ENCODE measurements around the gene HPSE.

The HPSE gene

DNA sequence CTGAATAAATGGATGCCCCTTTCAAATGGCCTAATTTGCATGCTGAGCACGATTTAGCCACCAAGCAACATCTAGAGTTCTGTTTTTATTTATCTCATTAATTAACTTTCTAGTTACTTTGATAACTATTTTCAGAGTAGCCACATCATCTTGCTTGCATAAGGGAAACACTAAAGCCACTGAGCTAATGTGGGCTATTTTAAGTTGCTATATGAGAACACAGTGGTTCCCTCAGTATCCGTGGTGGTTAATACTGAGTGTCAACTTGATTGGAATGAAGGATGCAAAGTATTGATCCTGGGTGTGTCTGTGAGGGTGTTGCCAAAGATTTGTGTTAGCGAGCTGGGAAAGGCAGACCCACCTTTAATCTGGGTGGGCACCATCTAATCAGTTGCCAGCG lies 25.4 kb upstream of the HPSE start:
- no peak overlapping the region for H3K4me3 ChIP-seq (ENCODE audit: low read depth, low read length)
- DNase-seq (ENCODE audit: low read depth, low spot score) = no peak
- in situ Hi-C loops (cut with HindIII; ENCODE audit: low sequenced_read_pairs) = no loop called here
- TF ChIP-seq, protein P1, sequence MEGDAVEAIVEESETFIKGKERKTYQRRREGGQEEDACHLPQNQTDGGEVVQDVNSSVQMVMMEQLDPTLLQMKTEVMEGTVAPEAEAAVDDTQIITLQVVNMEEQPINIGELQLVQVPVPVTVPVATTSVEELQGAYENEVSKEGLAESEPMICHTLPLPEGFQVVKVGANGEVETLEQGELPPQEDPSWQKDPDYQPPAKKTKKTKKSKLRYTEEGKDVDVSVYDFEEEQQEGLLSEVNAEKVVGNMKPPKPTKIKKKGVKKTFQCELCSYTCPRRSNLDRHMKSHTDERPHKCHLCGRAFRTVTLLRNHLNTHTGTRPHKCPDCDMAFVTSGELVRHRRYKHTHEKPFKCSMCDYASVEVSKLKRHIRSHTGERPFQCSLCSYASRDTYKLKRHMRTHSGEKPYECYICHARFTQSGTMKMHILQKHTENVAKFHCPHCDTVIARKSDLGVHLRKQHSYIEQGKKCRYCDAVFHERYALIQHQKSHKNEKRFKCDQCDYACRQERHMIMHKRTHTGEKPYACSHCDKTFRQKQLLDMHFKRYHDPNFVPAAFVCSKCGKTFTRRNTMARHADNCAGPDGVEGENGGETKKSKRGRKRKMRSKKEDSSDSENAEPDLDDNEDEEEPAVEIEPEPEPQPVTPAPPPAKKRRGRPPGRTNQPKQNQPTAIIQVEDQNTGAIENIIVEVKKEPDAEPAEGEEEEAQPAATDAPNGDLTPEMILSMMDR (IDR thresholded peaks at IDR 0.05; ENCODE audit: low read depth, low read length) = no peak

DNA sequence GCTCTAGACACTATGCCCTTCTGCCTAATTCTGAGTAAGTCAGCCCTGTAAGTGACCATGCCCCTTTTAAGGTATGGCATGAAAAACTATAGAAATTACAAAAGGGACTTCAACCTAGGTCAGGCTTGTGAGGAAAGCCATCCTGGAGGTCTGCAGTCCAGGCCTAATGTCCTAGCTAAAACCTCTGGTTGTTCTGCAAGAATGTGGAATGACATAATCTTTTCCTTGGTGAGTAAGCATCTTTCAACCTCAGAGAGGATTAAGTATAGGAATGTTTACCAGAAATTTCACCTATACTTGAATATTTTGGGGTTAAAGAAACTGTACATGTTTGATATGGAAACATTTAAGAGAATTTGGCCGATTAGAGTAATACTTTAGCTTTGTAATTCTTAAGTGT lies 23.8 kb upstream of the HPSE start:
- DNase-seq (ENCODE audit: low read depth, low spot score) = peak; percentile 78
- H3K4me3 ChIP-seq (ENCODE audit: low read depth, low read length) = no peak overlapping the region
- in situ Hi-C loops (cut with HindIII; ENCODE audit: low sequenced_read_pairs) = no loop called here
- TF ChIP-seq, protein P1 (IDR thresholded peaks at IDR 0.05; ENCODE audit: low read depth, low read length) = no peak

DNA sequence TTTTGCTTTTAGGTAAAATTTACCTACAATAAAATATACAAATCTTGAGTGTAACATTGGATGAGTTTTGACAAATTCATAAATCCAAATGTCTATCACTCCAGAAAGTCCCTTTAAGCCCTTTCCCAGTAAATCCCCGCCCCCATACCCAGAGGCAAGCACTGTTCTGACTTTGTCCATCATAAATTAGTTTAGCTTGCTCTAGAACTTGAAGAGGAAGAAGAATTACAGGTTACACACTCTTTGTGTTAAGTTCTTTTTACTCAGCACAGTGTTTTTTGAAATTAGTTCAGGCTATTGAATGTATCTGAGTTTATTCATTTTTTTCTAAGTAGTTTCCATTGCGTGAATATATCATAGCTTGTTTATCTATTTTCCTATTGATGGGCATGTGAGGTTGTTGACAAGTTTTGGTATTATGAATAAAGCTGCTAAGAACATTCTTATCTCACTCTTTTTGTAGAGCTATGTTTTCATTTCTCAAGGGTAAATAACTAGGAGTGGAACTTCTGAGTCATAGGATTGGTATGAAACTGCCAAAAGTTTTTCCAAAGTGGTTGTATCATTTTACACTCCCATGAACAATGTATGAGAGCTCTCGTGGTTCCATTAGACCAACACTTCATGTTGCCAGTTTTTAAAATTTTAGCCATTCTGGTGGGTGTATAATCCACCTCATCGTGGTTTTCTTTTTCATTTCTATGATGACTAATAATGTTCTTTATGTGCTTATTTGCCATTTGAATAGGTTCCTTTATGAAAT lies 22.4 kb upstream of the HPSE start:
- peak; percentile 94 for DNase-seq (ENCODE audit: low read depth, low spot score)

DNA sequence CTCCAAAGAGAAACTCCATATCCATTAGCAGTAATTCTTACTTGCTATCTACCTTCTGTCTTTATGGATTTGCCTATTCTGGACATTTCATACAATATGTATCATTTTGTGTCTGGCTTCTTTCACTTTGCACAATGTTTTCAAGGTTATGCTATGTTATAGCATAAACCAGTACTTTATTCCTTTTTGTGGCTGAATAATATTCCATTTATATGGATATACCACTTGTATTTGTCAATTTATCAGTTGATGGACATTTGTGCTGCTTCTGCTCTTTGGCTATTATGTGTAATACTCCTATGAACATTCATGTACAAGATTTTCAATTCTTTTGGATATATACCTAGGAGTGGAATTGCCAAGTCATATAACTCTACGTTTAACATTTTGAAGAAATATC lies 18.9 kb upstream of the HPSE start:
- in situ Hi-C loops (cut with HindIII; ENCODE audit: low sequenced_read_pairs) = no loop called here
- TF ChIP-seq, protein P1 (IDR thresholded peaks at IDR 0.05; ENCODE audit: low read depth, low read length) = no peak
- H3K4me3 ChIP-seq (ENCODE audit: low read depth, low read length) = no peak overlapping the region
- DNase-seq (ENCODE audit: low read depth, low spot score) = no peak

More for the DNA sequence above, 22.4 kb upstream of the HPSE start:
- in situ Hi-C loops (cut with HindIII; ENCODE audit: low sequenced_read_pairs) = no loop called here
- no peak overlapping the region for H3K4me3 ChIP-seq (ENCODE audit: low read depth, low read length)
- TF ChIP-seq, protein P1 (IDR thresholded peaks at IDR 0.05; ENCODE audit: low read depth, low read length) = no peak

DNA sequence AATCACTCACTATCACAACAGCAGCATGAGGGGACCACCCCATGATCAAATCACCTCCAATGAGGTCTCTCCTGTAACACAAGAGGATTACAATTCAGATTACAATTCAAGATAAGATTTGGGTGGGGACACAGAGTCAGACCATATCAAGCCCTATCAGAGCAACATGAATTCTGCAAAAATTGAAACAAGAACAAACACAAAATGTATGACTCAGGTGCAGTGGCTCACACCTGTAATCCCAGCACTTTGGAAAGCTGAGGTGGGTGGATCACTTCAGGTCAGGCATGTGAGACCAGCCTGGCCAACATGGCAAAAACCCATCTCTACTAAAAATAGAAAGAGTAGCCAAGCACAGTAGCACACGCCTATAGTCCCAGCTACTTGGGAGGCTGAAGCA lies 13.4 kb upstream of the HPSE start:
- no peak overlapping the region for H3K4me3 ChIP-seq (ENCODE audit: low read depth, low read length)
- TF ChIP-seq, protein P1 (IDR thresholded peaks at IDR 0.05; ENCODE audit: low read depth, low read length) = no peak
- in situ Hi-C loops (cut with HindIII; ENCODE audit: low sequenced_read_pairs) = no loop called here
- no peak for DNase-seq (ENCODE audit: low read depth, low spot score)

DNA sequence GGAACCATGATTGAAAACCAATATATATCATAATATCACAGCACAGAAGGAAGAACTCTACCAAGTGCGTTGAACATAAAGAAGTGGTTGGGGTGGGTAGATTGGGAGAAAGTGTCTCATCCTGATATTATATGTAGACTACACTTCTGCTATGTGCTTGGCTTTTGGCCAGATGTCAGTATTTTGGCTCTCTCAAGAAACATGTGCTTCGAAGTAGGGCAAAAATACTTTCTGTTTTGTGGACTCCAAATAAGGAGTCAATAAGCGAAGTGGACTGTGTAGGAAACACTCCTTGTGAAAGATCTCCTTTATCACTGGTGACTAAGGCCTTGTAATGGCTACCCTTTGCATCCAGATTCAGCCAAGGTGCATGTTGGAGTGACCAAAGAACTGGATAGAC lies 7.8 kb upstream of the HPSE start:
- in situ Hi-C loops (cut with HindIII; ENCODE audit: low sequenced_read_pairs) = no loop called here
- DNase-seq (ENCODE audit: low read depth, low spot score) = no peak
- TF ChIP-seq, protein P1 (IDR thresholded peaks at IDR 0.05; ENCODE audit: low read depth, low read length) = no peak
- H3K4me3 ChIP-seq (ENCODE audit: low read depth, low read length) = no peak overlapping the region

Measured in astrocyte of the spinal cord (primary cell).